ENCODE data around the gene FRAS1. TPM values are rescaled to one million over a fixed set of nuclear protein-coding genes. Genes with fewer than 3 reads are reported as not detected.

Gene FRAS1
- total RNA-seq, 4 donors from 2014 or later = 3.1 to 11.4 (median 6.7) TPM

Small RNA genes within 50 kb of the gene (small RNA-seq; reads per million reads assigned to genes)
- gene AC114801.3 = 0 to 0.09 (median 0) reads per million in 4 donors

Other genes starting within 250 kb of the FRAS1 start
- gene CNOT6L, start 238.0 kb upstream of the FRAS1 start, total RNA-seq = 10 to 100 TPM in 3 of 4 donors, 1 to 10 TPM in 1; 8.5 to 33.6 (median 15.7) TPM
- 10 to 100 TPM; 12.9 to 34.5 (median 28.4) TPM for gene MRPL1, start 194.5 kb upstream of the FRAS1 start, total RNA-seq